Measurements from ENCODE around the gene DHX15.

GRCh38 chr4:24564488-24564887, 19.9 kb downstream of the DHX15 start:
- TF ChIP-seq SIN3A (conservative IDR thresholded peaks at IDR 0.05 in 1 of 2, IDR thresholded peaks at IDR 0.05 in 1 of 2; ENCODE audit: low read depth in 1 of 2, low read length in 2 of 2) (no peak), TAF1 (IDR thresholded peaks at IDR 0.05; ENCODE audit: low read depth, low read length) (no peak), CBX5 (IDR thresholded peaks at IDR 0.05; ENCODE audit: low read depth, low read length) (no peak), POLR2AphosphoS5 (IDR thresholded peaks at IDR 0.05; ENCODE audit: low read depth, low read length) (no peak), KDM1A (IDR thresholded peaks at IDR 0.05; ENCODE audit: borderline replicate concordance, low read length) (no peak), CEBPB (IDR thresholded peaks at IDR 0.05; ENCODE audit: low read depth, low read length) (no peak), SP1 (IDR thresholded peaks at IDR 0.05; ENCODE audit: low read depth, low read length) (no peak), NRF1 (IDR thresholded peaks at IDR 0.05; ENCODE audit: low read depth, low read length) (no peak), TCF12 (IDR thresholded peaks at IDR 0.05; ENCODE audit: low read depth, low read length) (no peak)
- TF ChIP-seq, protein P1, sequence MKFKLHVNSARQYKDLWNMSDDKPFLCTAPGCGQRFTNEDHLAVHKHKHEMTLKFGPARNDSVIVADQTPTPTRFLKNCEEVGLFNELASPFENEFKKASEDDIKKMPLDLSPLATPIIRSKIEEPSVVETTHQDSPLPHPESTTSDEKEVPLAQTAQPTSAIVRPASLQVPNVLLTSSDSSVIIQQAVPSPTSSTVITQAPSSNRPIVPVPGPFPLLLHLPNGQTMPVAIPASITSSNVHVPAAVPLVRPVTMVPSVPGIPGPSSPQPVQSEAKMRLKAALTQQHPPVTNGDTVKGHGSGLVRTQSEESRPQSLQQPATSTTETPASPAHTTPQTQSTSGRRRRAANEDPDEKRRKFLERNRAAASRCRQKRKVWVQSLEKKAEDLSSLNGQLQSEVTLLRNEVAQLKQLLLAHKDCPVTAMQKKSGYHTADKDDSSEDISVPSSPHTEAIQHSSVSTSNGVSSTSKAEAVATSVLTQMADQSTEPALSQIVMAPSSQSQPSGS (IDR thresholded peaks at IDR 0.05; ENCODE audit: low read length), result no peak
- TF ChIP-seq, protein P2, sequence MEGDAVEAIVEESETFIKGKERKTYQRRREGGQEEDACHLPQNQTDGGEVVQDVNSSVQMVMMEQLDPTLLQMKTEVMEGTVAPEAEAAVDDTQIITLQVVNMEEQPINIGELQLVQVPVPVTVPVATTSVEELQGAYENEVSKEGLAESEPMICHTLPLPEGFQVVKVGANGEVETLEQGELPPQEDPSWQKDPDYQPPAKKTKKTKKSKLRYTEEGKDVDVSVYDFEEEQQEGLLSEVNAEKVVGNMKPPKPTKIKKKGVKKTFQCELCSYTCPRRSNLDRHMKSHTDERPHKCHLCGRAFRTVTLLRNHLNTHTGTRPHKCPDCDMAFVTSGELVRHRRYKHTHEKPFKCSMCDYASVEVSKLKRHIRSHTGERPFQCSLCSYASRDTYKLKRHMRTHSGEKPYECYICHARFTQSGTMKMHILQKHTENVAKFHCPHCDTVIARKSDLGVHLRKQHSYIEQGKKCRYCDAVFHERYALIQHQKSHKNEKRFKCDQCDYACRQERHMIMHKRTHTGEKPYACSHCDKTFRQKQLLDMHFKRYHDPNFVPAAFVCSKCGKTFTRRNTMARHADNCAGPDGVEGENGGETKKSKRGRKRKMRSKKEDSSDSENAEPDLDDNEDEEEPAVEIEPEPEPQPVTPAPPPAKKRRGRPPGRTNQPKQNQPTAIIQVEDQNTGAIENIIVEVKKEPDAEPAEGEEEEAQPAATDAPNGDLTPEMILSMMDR (IDR thresholded peaks at IDR 0.05; ENCODE audit: control extremely low read depth in 1 of 3, insufficient read depth in 1 of 3, low read depth in 1 of 3, low read length in 3 of 3), result no peak
